H1 (cell line): Measurements from ENCODE around the gene POLN. TPM values are rescaled to one million over a fixed set of nuclear protein-coding genes. Genes with fewer than 3 reads are reported as not detected.

Source experiments
- CTCF ChIA-PET: fragments of 300-600 bp; sonication (Branson Sonifier 250); formaldehyde crosslinking; loops from one replicate; lab custom pipeline; 2021; ENCODE audit not compliant: partially characterized antibody; lab: Charles Lee
- POLR2A ChIA-PET: fragments of 300-600 bp; sonication (Branson Sonifier 250); formaldehyde crosslinking; loops from one replicate; lab custom pipeline; 2021; ENCODE audit warnings: inconsistent platforms; ENCODE audit not compliant: partially characterized antibody; lab: Charles Lee
- DNase-seq, 2 experiments: peaks; one replicate each; pipeline versions ENCODE4 v3.0.0 to v3.0.0-alpha.2; 2010 to 2022; ENCODE audit warnings: low spot score in 2 of 2, low read depth in 1 of 2, mixed read lengths in 1 of 2
- FAIRE-seq: peaks from 2 replicates; lab custom pipeline; 2011; peaks lifted over from hg19 to GRCh38; lab: Jason Lieb, UNC
- H2AFZ ChIP-seq: 2 replicates; pipeline ENCODE4 v1.8.1; 2012; ENCODE audit warnings: low read length, inconsistent platforms
- H2AK5ac ChIP-seq: 2 replicates; pipeline ENCODE4 v1.6.1; 2013; ENCODE audit warnings: low read depth, low read length
- H2BK120ac ChIP-seq: replicated peaks from 2 replicates; pipeline ENCODE3; 2013; ENCODE audit warnings: low read depth, low read length, inconsistent platforms
- H2BK12ac ChIP-seq: 2 replicates; pipeline ENCODE4 v1.6.1; 2013; ENCODE audit warnings: low read depth, low read length
- H2BK15ac ChIP-seq: 2 replicates; pipeline ENCODE4 v1.6.1; 2013; ENCODE audit warnings: low read length
- H2BK20ac ChIP-seq: 2 replicates; pipeline ENCODE4 v1.6.1; 2013; ENCODE audit warnings: low read length
- H2BK5ac ChIP-seq: 2 replicates; pipeline ENCODE4 v1.6.1; 2013; ENCODE audit warnings: low read depth, low read length
- H3K14ac ChIP-seq: 2 replicates; pipeline ENCODE4 v1.6.1; 2013; ENCODE audit warnings: inconsistent platforms; ENCODE audit not compliant: insufficient read length
- H3K18ac ChIP-seq: 2 replicates; pipeline ENCODE4 v1.6.1; 2013; ENCODE audit warnings: low read length; ENCODE audit errors: extremely low read depth
- H3K23ac ChIP-seq: 2 replicates; pipeline ENCODE4 v1.6.1; 2013; ENCODE audit warnings: inconsistent platforms; ENCODE audit not compliant: insufficient read length
- H3K23me2 ChIP-seq: 2 replicates; pipeline ENCODE4 v1.6.1; 2013; ENCODE audit warnings: low read depth, low read length
- H3K27ac ChIP-seq: 2 replicates; pipeline ENCODE4 v1.6.1; 2011; ENCODE audit warnings: low read depth, low read length, inconsistent platforms
- H3K27me3 ChIP-seq, 4 experiments: replicated peaks in 1 of 4; 1 replicate in 1 of 4; 2 replicates in 3 of 4; pipeline versions ENCODE4 v1.6.1 to v1.8.1; 2011 to 2013; ENCODE audit warnings: low read length in 3 of 4, mild to moderate bottlenecking in 3 of 4, inconsistent platforms in 2 of 4, mixed read lengths in 2 of 4, moderate library complexity in 1 of 4; ENCODE audit not compliant: control insufficient read depth in 3 of 4, insufficient read depth in 3 of 4; ENCODE audit errors: extremely low read depth in 1 of 4
- H3K36me3 ChIP-seq, 4 experiments: 2 replicates each; pipeline versions ENCODE4 v1.6.1 to v1.8.1; 2011 to 2013; ENCODE audit warnings: mild to moderate bottlenecking in 4 of 4, low read length in 3 of 4, moderate library complexity in 2 of 4, control low read depth in 1 of 4, inconsistent platforms in 1 of 4; ENCODE audit not compliant: insufficient read depth in 4 of 4, control insufficient read depth in 2 of 4
- H3K4ac ChIP-seq: replicated peaks from 2 replicates; pipeline ENCODE3; 2013; ENCODE audit warnings: low read length, low read depth, mixed read lengths, inconsistent platforms; ENCODE audit not compliant: insufficient read length
- H3K4me1 ChIP-seq, 4 experiments: replicated peaks in 1 of 4; 1 replicate in 1 of 4; 2 replicates in 3 of 4; pipeline versions ENCODE4 v1.6.1 to v1.8.1; 2011 to 2013; ENCODE audit warnings: low read length in 3 of 4, inconsistent platforms in 2 of 4, mixed read lengths in 1 of 4; ENCODE audit not compliant: insufficient read depth in 4 of 4, control insufficient read depth in 3 of 4
- H3K4me2 ChIP-seq, 2 experiments: 2 replicates each; pipeline versions ENCODE4 v1.6.1 to v1.8.1; 2011 to 2013; ENCODE audit warnings: low read depth in 2 of 2, low read length in 2 of 2, control low read depth in 1 of 2, inconsistent platforms in 1 of 2, mild to moderate bottlenecking in 1 of 2; ENCODE audit not compliant: insufficient read depth in 1 of 2
- H3K4me3 ChIP-seq, 4 experiments: fragments of 200-600, 300-600 bp in 1 of 4; sonication (generic), shearing (Covaris generic), sonication (Bioruptor Twin) in 1 of 4; 2 replicates each; pipeline versions ENCODE4 v1.5.1 to v1.8.1; 2011 to 2016; ENCODE audit warnings: low read length in 4 of 4, low read depth in 3 of 4, control low read depth in 2 of 4, inconsistent platforms in 2 of 4, mild to moderate bottlenecking in 2 of 4, mixed read lengths in 1 of 4, moderate library complexity in 1 of 4; ENCODE audit not compliant: insufficient read depth in 2 of 4; ENCODE audit errors: extremely low read depth in 1 of 4
- H3K56ac ChIP-seq: replicated peaks from 2 replicates; pipeline ENCODE3; 2013; ENCODE audit warnings: low read depth, mild to moderate bottlenecking, mixed read lengths, low read length, inconsistent platforms; ENCODE audit not compliant: insufficient read length
- H3K79me1 ChIP-seq: 2 replicates; pipeline ENCODE4 v1.6.1; 2013; ENCODE audit warnings: low read depth, low read length, control low read depth
- H3K79me2 ChIP-seq, 2 experiments: 2 replicates each; pipeline versions ENCODE4 v1.6.1 to v1.8.1; 2012 to 2013; ENCODE audit warnings: low read length in 2 of 2, mild to moderate bottlenecking in 2 of 2, inconsistent platforms in 1 of 2; ENCODE audit not compliant: insufficient read depth in 2 of 2, control insufficient read depth in 1 of 2
- H3K9ac ChIP-seq, 4 experiments: replicated peaks in 1 of 4; 1 replicate in 1 of 4; 2 replicates in 3 of 4; pipeline versions ENCODE4 v1.6.1 to v1.8.1; 2011 to 2013; ENCODE audit warnings: low read depth in 3 of 4, low read length in 3 of 4, control low read depth in 2 of 4, mild to moderate bottlenecking in 2 of 4, moderate library complexity in 2 of 4, inconsistent platforms in 1 of 4; ENCODE audit errors: extremely low read depth in 1 of 4
- H3K9me3 ChIP-seq, 2 experiments: 2 replicates each; pipeline versions ENCODE4 v1.6.1 to v1.8.1; 2012 to 2013; ENCODE audit warnings: mild to moderate bottlenecking in 2 of 2, moderate library complexity in 2 of 2, control low read depth in 1 of 2, inconsistent platforms in 1 of 2, low read depth in 1 of 2, low read length in 1 of 2, mixed read lengths in 1 of 2; ENCODE audit not compliant: insufficient read depth in 2 of 2
- H4K20me1 ChIP-seq, 2 experiments: replicated peaks in 1 of 2; 2 replicates each; pipeline versions ENCODE3 to v1.8.1; 2011 to 2013; ENCODE audit warnings: inconsistent platforms in 2 of 2, low read length in 2 of 2, mild to moderate bottlenecking in 1 of 2; ENCODE audit not compliant: insufficient read depth in 2 of 2, control insufficient read depth in 1 of 2
- H4K5ac ChIP-seq: 2 replicates; pipeline ENCODE4 v1.6.1; 2013; ENCODE audit warnings: low read length, low read depth, mixed read lengths, inconsistent platforms; ENCODE audit not compliant: insufficient read length
- H4K8ac ChIP-seq: 2 replicates; pipeline ENCODE4 v1.8.0; 2013; ENCODE audit warnings: mild to moderate bottlenecking, moderate library complexity, low read length, inconsistent platforms; ENCODE audit not compliant: insufficient read depth; ENCODE audit errors: extremely low read depth
- H4K91ac ChIP-seq: replicated peaks from 2 replicates; pipeline ENCODE3; 2013; ENCODE audit warnings: low read length, mixed read lengths, inconsistent platforms; ENCODE audit not compliant: insufficient read length
- ASH2L ChIP-seq: fragments of 200-600, 300-600 bp; sonication (generic); IDR thresholded peaks from one replicate; pipeline ENCODE4 v1.7.1; 2017; ENCODE audit warnings: low read length
- BACH1 ChIP-seq: IDR thresholded peaks from 2 replicates; pipeline ENCODE4 v1.6.1; 2012; ENCODE audit warnings: low read length, improper control_type of control experiment
- CTBP2 ChIP-seq: IDR thresholded peaks from 2 replicates; pipeline ENCODE4 v1.7.0; 2011; ENCODE audit warnings: borderline replicate concordance, mild to moderate bottlenecking, moderate library complexity, mixed read lengths, low read length; ENCODE audit not compliant: insufficient read depth, insufficient read length
- CTCF ChIP-seq, 3 experiments: IDR thresholded peaks; 1 replicate in 2 of 3; 2 replicates in 1 of 3; pipeline versions ENCODE4 v1.5.1 to v1.6.1; 2011; ENCODE audit warnings: low read length in 3 of 3, mild to moderate bottlenecking in 3 of 3, inconsistent platforms in 2 of 3, low read depth in 1 of 3, moderate library complexity in 1 of 3; ENCODE audit not compliant: insufficient read depth in 1 of 3; ENCODE audit errors: control extremely low read depth in 1 of 3
- KDM5A ChIP-seq: fragments of 200-600 bp; IDR thresholded peaks from 2 replicates; pipeline ENCODE4 v1.7.1; 2012; ENCODE audit warnings: mild to moderate bottlenecking, low read length, inconsistent platforms, mixed read lengths
- POLR2AphosphoS5 ChIP-seq: IDR thresholded peaks from 2 replicates; pipeline ENCODE4 v1.6.1; 2011; ENCODE audit warnings: low read depth, low read length
- RXRA ChIP-seq: IDR thresholded peaks from 2 replicates; pipeline ENCODE4 v1.6.1; 2011; ENCODE audit warnings: low read depth, mild to moderate bottlenecking, low read length, moderate library complexity; ENCODE audit not compliant: insufficient read depth
- SP1 ChIP-seq: IDR thresholded peaks from 2 replicates; pipeline ENCODE4 v1.6.1; 2011; ENCODE audit warnings: low read depth, low read length
- USF2 ChIP-seq: IDR thresholded peaks from 2 replicates; pipeline ENCODE4 v1.6.1; 2011; ENCODE audit warnings: low read length, improper control_type of control experiment
- whole genome bisulfite sequencing, 2 experiments: shearing (Covaris generic) in 1 of 2; methylation state at CpG; one replicate each; pipeline versions ENCODE4 v1.1.6 to v1.1.7; 2013 to 2015; ENCODE audit warnings: low lambda C conversion rate in 2 of 2, mixed read lengths in 2 of 2, inconsistent platforms in 1 of 2, low coverage in 1 of 2, missing lambda C conversion rate in 1 of 2; ENCODE audit not compliant: insufficient replicate concordance in 2 of 2, insufficient coverage in 1 of 2, insufficient read length in 1 of 2; ENCODE audit errors: extremely low coverage in 1 of 2, missing lambda C conversion rate in 1 of 2; 5-methylcytosine and 5-hydroxymethylcytosine counted together
- polyA plus RNA-seq, 7 experiments: library from polyadenylated mRNA; depleted of rRNA in 3 of 7; stranded (reverse) in 5 of 7; unstranded in 2 of 7; fragments of >200 nt in 5 of 7; fragments of 200-250 nt in 2 of 7; gene quantifications; 1 replicate in 5 of 7; 2 replicates in 1 of 7; 4 replicates in 1 of 7; pipeline versions ENCODE4 v1.2.1 to v1.2.3, GENCODE V29; 2011 to 2013; ENCODE audit warnings: missing spikeins in 2 of 7, mixed read lengths in 2 of 7
- total RNA-seq: library from RNA; stranded (reverse); fragmentation: NEBNext Ultra II Directional; extraction: Animal tissue kit (Norgen Biotek cat#: 25700); gene quantifications from 2 replicates; pipeline ENCODE4 v1.2.1, GENCODE V29; 2021

Gene POLN
- total and polyA plus RNA-seq, 2 of the 8 experiments (the other 6 are each of a cell fraction or from before 2014, with no cell fraction given): 0.98 to 1.5 TPM

GRCh38 chr4:2091990-2092668, 149.8 kb downstream of the POLN start:
- no peak overlapping the region for H4K5ac ChIP-seq
- H3K4me2 ChIP-seq: no peak overlapping the region
- no peaks in the 10 kb centered on the region for H3K23me2 ChIP-seq
- CTCF ChIA-PET: interaction anchor here (1.4 kb wide), 2 partner anchors 16 to 945 kb away, joined by 3 read pairs; no protein-coding TSS in a partner anchor
- H2BK120ac ChIP-seq: no peak overlapping the region
- H2BK15ac ChIP-seq: no peak overlapping the region
- POLR2A ChIA-PET: no interaction called here
- H3K4ac ChIP-seq: no peak overlapping the region
- no peaks in the 10 kb centered on the region for H3K79me1 ChIP-seq
- no peak overlapping the region for H2AK5ac ChIP-seq
- H3K27me3 ChIP-seq: no peaks in the 10 kb centered on the region
- H2BK20ac ChIP-seq: no peak overlapping the region
- 87% methylated on average over 15 of the region's 15 CpGs; no CpG with 5 or more reads in 1 of the 2 experiments for WGBS, 2 experiments
- no peak overlapping the region for H3K56ac ChIP-seq
- H2BK12ac ChIP-seq: no peak overlapping the region
- FAIRE-seq (no peak), DNase-seq (peak in 1 of 2 experiments; percentile 41)
- H3K4me3 ChIP-seq: no peak overlapping the region
- H3K9me3 ChIP-seq: 0 out of 4 replicates have a peak, but pooled peaks cover 0 to 2% of the 10 kb centered on the region in 2 experiments
- H4K20me1 ChIP-seq: peaks cover 0 to 1% of the 10 kb centered on the region in 2 experiments
- H3K14ac ChIP-seq: no peak overlapping the region
- no peak overlapping the region for H3K23ac ChIP-seq
- no peaks in the 10 kb centered on the region for H3K79me2 ChIP-seq
- H4K91ac ChIP-seq: no peak overlapping the region
- H2BK5ac ChIP-seq: no peak overlapping the region
- H2AFZ ChIP-seq: no peak overlapping the region
- no peaks in the 10 kb centered on the region for H3K36me3 ChIP-seq
- no peak overlapping the region; the same call in 1 of the 2 replicates for H4K8ac ChIP-seq
- H3K27ac ChIP-seq: no peak overlapping the region
- no peak overlapping the region for H3K9ac ChIP-seq
- H3K18ac ChIP-seq: no peak overlapping the region
- no peaks in the 10 kb centered on the region for H3K4me1 ChIP-seq
- TF ChIP-seq SP1 (no peak), CTCF (IDR thresholded peaks at IDR 0.05; ENCODE audit: control extremely low read depth in 1 of 3, insufficient read depth in 1 of 3, low read depth in 1 of 3, low read length in 3 of 3) (no peak), USF2 (no peak), RXRA (no peak), POLR2AphosphoS5 (no peak), BACH1 (no peak), KDM5A (no peak), ASH2L (no peak), CTBP2 (no peak)
